GM21528 (cell line): Measurements from ENCODE around the gene PDE2A.

Experiments used
- ATAC-seq: cut with Tn5 transposase; IDR thresholded peaks from one replicate; pipeline ENCODE4 v1.9.1; 2021; ENCODE audit warnings: mild to moderate bottlenecking, moderate library complexity; ENCODE audit not compliant: unreplicated experiment, low FRiP score

The PDE2A gene

GRCh38 chr11:72665911-72666472 lies 8.2 kb downstream of the PDE2A start:
- no peak for ATAC-seq

GRCh38 chr11:72662036-72662435 lies 12.2 kb downstream of the PDE2A start:
- no peak for ATAC-seq

GRCh38 chr11:72661486-72661885 lies 12.7 kb downstream of the PDE2A start:
- ATAC-seq = no peak

GRCh38 chr11:72658989-72659640 lies 15.1 kb downstream of the PDE2A start:
- no peak for ATAC-seq

- no peak for ATAC-seq
Measured at GRCh38 chr11:72657411-72658100, 16.7 kb downstream of the PDE2A start.

- ATAC-seq = no peak
Measured at GRCh38 chr11:72655896-72656464, 18.2 kb downstream of the PDE2A start.

GRCh38 chr11:72655014-72655413 lies 19.2 kb downstream of the PDE2A start:
- ATAC-seq = no peak

- ATAC-seq = no peak
Measured at GRCh38 chr11:72653649-72654048, 20.6 kb downstream of the PDE2A start.

- no peak for ATAC-seq
Measured at GRCh38 chr11:72652873-72653630, 21.2 kb downstream of the PDE2A start.

- ATAC-seq = no peak
Measured at GRCh38 chr11:72652133-72652532, 22.1 kb downstream of the PDE2A start.

GRCh38 chr11:72649215-72649976 lies 24.8 kb downstream of the PDE2A start:
- no peak for ATAC-seq

GRCh38 chr11:72648384-72649136 lies 25.7 kb downstream of the PDE2A start:
- no peak for ATAC-seq

GRCh38 chr11:72647882-72648281 lies 26.3 kb downstream of the PDE2A start:
- no peak for ATAC-seq

GRCh38 chr11:72646472-72646871 lies 27.8 kb downstream of the PDE2A start:
- ATAC-seq = no peak

GRCh38 chr11:72646024-72646423 lies 28.2 kb downstream of the PDE2A start:
- no peak for ATAC-seq

GRCh38 chr11:72643547-72643946 lies 30.7 kb downstream of the PDE2A start:
- no peak for ATAC-seq

GRCh38 chr11:72642884-72643522 lies 31.2 kb downstream of the PDE2A start:
- ATAC-seq = no peak

GRCh38 chr11:72642043-72642883 lies 32.0 kb downstream of the PDE2A start:
- no peak for ATAC-seq
